HG02763 (cell line): ENCODE measurements around the gene MXD4.
A peak's percentile ranks its signal among the peaks of the same experiment; 100 is the strongest.

Source experiments
- ATAC-seq: cut with Tn5 transposase; IDR thresholded peaks from one replicate; pipeline ENCODE4 v1.9.1; 2021; ENCODE audit warnings: mild to moderate bottlenecking, moderate library complexity; ENCODE audit not compliant: unreplicated experiment

Gene MXD4

GRCh38 chr4:2265113-2266110 lies 3.5 kb upstream of the MXD4 start:
- ATAC-seq: no peak

DNA sequence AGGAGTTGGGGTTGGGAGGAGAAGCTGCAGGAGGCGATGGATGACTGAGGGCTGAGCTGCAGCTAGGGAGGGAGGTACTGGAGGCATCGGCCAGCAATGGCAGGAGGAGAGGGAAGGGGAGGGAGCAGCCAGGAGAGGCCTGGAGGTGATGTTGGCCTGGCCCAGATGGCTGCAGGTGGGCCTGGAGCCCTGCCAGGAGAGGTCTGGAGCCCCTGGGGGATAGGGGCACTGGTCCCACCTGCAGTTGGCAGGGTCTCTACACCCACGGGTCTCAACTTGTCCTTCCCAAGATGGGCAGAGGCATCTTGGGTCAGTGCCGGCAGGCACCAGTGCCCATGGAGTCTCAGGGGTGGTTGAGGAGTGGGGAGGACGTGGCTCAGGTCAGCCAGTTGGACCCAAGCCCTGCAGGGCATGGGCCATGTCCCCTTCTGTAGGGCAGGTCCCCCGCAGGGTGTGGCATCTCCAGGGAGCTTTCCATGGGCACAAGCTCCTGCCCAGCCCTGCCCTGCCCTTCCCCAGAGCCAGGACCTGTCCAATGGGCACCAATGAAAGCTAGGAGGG lies 2.7 kb upstream of the MXD4 start:
- ATAC-seq: no peak

DNA sequence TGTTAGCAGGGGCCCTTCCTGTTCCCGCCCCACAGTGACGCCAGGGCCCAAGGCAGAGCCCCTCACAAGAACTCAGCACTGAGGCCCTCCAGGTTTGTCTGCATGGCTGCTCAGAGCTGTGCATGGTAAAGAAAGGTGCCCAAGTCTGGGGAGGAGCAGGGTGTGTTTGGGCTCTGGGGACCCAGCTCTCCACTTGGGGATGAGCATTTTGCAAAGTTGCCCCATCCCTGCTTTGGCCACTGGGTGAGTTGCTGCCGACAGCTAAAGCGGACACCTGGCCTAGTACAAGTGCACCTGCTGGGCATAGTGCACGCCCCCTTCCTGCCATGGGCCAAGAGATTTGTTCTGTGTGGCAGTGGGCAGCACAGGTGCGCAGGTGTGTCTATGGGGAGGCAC lies 2.0 kb upstream of the MXD4 start:
- ATAC-seq: no peak

- no peak for ATAC-seq
These were observed 988 bp upstream of the MXD4 start for GRCh38 chr4:2262944-2263250.

DNA sequence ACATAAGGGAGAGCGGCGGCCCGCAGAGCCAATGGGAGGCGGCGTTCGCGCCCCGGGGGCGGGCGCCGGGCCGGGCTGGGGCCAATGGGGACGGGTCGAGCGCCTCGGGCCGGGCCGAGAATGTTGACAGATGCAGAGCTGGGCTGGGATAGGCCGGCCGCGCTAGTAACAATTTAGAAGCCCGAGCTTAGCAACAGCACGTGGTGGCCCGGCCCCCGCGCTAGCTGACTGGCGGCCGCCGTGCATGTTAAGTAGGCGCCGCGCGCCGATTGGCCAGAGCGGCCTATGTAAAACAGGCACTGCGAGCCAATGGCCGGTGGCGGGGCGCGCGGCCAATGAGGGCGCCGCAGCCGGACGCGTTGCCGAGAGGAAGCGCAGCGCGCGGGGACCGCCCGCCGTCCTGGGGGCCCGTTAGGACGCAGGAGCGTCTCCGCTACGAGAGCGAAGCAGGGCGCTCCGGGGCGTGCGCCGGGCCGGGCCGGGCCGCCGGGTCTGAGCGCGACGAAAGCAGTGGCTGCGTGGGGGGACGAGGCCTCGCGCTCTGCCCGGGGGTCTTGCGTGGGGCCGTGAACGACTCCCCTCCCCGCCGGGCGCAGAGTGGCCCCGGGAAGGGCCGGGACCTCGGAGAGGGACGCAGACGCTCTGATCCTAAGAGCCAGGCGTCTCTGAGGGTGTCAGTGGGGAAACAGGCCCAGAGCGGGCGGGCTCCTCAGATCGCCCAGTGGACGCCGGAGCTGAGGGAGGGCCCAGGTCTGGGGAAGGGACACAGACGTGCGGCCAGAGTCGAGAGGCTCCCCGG lies 435 bp upstream of the MXD4 start:
- ATAC-seq: peak; percentile 92

GRCh38 chr4:2261110-2261852 lies 628 bp downstream of the MXD4 start:
- no peak for ATAC-seq

DNA sequence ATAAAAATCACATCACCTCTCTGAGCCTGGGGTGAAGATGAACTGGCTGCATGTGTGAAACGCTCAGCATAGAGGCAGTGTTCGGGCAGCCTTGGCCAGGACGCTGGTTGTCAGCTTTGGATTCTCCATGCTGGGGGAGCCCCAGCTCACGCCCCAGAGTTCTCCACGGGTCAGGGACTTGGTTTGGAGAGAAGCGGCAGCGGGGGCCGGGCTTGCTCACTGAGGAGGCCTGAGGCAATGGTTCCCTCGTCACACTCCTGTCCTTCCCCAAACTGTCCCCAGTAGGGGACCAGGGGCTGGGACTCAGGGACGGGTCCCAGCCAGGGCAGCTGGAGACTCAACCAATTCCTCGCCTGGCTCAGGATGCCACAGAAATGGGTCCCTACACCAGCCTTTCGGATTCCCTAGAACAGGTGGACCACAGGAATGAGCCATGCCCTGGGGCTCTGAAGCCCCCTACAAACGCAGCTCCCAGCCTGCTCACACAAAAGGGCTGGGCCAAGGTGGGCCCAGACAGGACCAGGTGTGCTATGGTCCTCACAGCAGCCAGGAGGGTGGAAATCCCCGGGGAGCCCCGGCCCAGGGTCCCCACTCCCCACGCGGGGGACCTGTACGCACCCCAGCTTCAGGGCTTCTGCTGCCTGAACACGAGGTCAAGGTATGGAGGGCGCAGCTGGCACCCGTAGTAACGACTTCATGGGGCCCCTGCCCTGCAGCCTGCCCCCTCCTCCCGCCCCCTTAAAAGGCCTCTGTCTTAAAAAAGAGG lies 1.4 kb downstream of the MXD4 start:
- ATAC-seq: no peak

DNA sequence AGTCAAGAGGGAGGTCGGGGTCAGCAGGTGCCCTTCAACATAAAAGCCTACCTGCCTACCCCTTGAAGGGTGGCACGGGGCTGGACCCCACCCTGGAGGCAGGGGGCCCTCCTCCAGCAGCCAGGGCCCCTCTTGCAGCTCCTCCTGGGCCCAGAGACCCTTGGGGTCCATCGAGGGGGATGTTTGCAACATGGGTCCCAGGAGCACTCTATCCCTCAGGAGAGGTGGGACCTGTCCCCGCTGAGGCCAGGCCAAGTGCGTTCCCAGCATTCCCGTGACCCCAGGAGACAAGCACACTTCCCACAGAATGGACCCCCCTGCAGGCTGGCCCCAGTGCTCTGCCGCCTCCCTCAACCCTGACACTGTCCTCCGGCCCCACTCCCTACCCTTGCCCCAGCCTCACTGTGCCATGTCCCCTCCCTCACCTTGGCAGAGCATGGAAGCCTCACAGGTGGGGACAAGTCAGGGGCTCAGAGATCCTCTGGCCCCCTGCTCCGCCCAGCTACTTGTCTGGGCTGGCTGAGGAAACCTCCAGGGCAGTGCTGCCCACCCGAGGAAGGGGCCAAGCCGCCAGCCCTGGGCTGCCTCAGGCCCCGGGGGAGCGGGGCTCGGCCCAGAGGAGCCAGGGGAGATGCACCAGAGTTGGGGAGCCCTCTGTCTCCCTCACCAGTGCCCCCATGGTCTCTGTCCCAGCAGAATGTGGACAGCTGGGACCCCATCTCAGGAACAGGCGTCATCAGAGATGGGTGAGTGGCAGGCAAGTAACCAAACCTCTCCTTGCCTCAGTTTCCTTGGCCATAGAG lies 2.2 kb downstream of the MXD4 start:
- ATAC-seq: no peak

- no peak for ATAC-seq
These were observed 2.8 kb downstream of the MXD4 start for GRCh38 chr4:2259036-2259540.

GRCh38 chr4:2258091-2259035 lies 3.5 kb downstream of the MXD4 start:
- ATAC-seq: no peak

DNA sequence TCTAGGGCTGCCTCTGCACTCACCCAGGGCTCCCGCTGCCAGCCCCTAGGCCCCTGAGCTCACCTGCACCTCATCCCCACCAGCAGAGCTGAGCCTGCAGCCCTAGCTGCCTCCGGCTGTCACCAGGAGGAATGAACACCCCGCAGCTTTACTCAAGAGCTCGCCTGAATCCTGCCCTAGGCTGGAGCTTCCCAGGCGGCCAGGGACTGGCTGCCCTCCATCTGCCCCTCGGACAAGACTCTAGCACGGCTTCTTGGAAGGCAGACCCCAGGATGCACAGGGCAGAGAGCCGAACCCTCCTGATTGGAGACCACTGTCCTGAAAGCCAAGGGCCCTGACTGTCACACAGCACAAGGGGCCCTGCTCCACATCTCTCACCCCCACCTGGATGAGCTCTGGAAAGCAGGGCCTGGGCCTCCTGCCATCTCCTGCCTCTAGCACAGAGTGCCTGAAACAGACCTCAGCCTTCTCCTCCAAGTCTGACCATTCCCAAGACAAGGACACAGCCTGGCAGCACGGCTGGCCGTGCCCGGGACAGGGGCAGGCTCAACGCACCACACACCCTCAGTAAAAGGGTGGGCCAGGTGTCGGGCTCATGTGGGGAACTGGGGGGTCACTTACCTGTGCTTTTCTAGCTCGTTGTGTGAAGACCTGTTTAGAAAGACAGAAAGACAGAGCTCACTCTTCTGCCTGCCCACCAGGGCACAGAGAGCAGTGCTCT lies 4.4 kb downstream of the MXD4 start:
- no peak for ATAC-seq

DNA sequence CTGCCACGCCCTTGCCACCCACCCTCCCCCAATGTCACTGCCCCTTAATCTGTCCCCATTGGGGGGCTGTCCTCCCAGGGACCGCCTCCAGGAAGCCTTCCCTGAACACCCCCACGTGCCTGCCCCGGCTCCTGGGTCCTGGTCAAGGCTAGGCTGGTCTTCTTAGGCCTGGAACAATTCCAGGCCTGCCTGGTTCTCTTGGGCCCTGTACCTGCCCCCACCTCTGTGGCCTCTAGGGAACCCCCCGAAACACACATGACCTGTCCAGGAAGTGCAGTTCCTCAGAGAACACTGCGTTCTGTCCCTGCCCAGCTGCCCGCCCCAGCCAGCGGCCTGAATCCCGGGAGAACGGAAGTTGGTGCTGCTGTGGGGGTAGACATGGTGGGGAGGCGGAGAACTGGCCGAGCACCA lies 5.1 kb downstream of the MXD4 start:
- ATAC-seq: no peak

- no peak for ATAC-seq
These were observed 5.7 kb downstream of the MXD4 start for GRCh38 chr4:2256156-2256731.

GRCh38 chr4:2255501-2256155 lies 6.3 kb downstream of the MXD4 start:
- no peak for ATAC-seq

DNA sequence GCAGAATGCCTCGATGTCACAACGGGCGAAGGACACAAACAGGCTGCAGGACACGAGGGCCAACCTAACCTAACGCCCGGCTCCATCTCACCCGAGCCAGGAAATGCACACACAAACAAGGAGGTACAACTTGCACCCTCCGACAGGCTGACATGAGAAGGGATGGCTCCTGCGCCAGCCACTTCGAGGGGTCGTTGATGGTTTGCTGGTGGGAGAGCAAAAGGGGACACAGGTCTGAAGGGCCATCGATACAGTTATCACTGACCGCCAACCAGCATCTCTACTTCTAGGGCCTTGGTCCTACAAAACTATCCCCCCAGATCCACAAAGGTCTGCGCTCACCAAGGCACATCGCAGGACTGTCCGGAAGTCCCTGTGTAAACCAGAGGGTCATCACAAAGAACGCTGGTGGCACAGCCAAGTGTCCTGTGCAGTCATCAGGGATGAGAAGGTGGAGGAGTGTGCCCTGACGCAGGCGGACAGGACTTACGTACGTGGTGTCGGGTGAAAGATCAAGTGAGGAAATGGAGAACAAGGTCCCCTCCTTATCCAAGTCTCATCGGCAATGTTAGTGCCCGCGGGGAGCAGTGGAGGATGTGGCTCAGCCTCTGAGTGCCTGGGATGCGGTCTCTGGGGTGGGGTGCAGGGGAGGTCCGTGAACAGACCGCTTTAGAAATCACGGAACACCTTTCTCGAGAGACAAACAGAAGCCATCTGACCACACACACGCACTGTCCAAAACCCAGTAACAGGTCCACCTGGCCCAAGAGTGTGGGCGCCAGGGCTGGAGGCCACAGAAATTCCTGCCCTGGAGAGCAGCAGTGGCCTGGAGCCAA lies 7.0 kb downstream of the MXD4 start:
- ATAC-seq: no peak
